Measurements from ENCODE around the gene EMD. TPM values are rescaled to one million over a fixed set of nuclear protein-coding genes. Genes with fewer than 3 reads are reported as not detected.

Gene EMD
- total and polyA plus RNA-seq, 10 donors: 29.8 to 83.1 (median 54.3) TPM

- DNase-seq: no peak
- Histone ChIP-seq H3K9me3 (no peaks in the 10 kb centered on the region), H3K4me3 (no peak overlapping the region), H3K27ac (peak overlapping the region in 6 of 8 donors; percentile 20 to 85 (median 70)), H3K4me1 (peaks cover 3 to 75% (median 39%) of the 10 kb centered on the region in 6 donors), H3K36me3 (peaks cover 0 to 95% (median 82%) of the 10 kb centered on the region in 6 donors), H3K27me3 (replicated peaks in 1 of 7) (no peaks in the 10 kb centered on the region)
- TF ChIP-seq POLR2A (IDR thresholded peaks at IDR 0.05) (no peak), POLR2AphosphoS5 (IDR thresholded peaks at IDR 0.05) (peak in 1 of 3 donors; percentile 17)
- 79 to 100% (median 86%) methylated on average over 4 to 13 of the region's 13 CpGs; no CpG with 5 or more reads in 1 of the 5 donors for WGBS, 5 donors
- intact Hi-C loops (cut with DNase I; ENCODE audit: low total_unique reads): no loop called here
Observed at GRCh38 chrX:154352466-154352865, 26.6 kb upstream of the EMD start.

GRCh38 chrX:154353172-154353843, 25.8 kb upstream of the EMD start:
- peaks cover 0 to 100% (median 90%) of the 10 kb centered on the region in 6 donors for H3K36me3 ChIP-seq
- DNase-seq: no peak
- no peak overlapping the region for H3K4me3 ChIP-seq
- 87 to 94% (median 88%) methylated on average over 10 to 24 of the region's 24 CpGs for WGBS, 5 donors
- no peaks in the 10 kb centered on the region for H3K9me3 ChIP-seq
- no peaks in the 10 kb centered on the region for H3K27me3 ChIP-seq (replicated peaks in 1 of 7)
- peak in 1 of 3 donors; percentile 53 for TF ChIP-seq POLR2AphosphoS5 (IDR thresholded peaks at IDR 0.05)
- TF ChIP-seq CTCF (IDR thresholded peaks at IDR 0.05 in 8 of 11, conservative IDR thresholded peaks at IDR 0.05 in 3 of 11): no peak
- intact Hi-C loops (cut with DNase I; ENCODE audit: low total_unique reads): no loop called here
- H3K27ac ChIP-seq: peak overlapping the region in 2 of 8 donors; percentile 77 to 85
- H3K4me1 ChIP-seq: peaks cover 0 to 68% (median 35%) of the 10 kb centered on the region in 6 donors

GRCh38 chrX:154354013-154354412, 25.1 kb upstream of the EMD start:
- WGBS, 5 donors: 85 to 100% (median 92%) methylated on average over 1 to 14 of the region's 14 CpGs
- Histone ChIP-seq H3K9me3 (no peaks in the 10 kb centered on the region), H3K27me3 (replicated peaks in 1 of 7) (no peaks in the 10 kb centered on the region), H3K4me3 (no peak overlapping the region), H3K4me1 (peaks cover 0 to 65% (median 32%) of the 10 kb centered on the region in 6 donors), H3K36me3 (peaks cover 0 to 100% (median 93%) of the 10 kb centered on the region in 6 donors), H3K27ac (peak overlapping the region in 1 of 8 donors; percentile 85)
- TF ChIP-seq POLR2AphosphoS5 (IDR thresholded peaks at IDR 0.05) (peak; percentile 37 to 68 (median 46)), CTCF (IDR thresholded peaks at IDR 0.05 in 8 of 11, conservative IDR thresholded peaks at IDR 0.05 in 3 of 11) (no peak), POLR2A (IDR thresholded peaks at IDR 0.05) (no peak)
- DNase-seq: no peak
- intact Hi-C loops (cut with DNase I; ENCODE audit: low total_unique reads): no loop called here

GRCh38 chrX:154354516-154354915, 24.6 kb upstream of the EMD start:
- Histone ChIP-seq H3K9me3 (no peaks in the 10 kb centered on the region), H3K27me3 (replicated peaks in 1 of 7) (no peaks in the 10 kb centered on the region), H3K4me1 (peaks cover 0 to 60% (median 27%) of the 10 kb centered on the region in 6 donors), H3K4me3 (no peak overlapping the region), H3K36me3 (peaks cover 0 to 100% (median 93%) of the 10 kb centered on the region in 6 donors), H3K27ac (peak overlapping the region in 1 of 8 donors; percentile 85)
- TF ChIP-seq CTCF (IDR thresholded peaks at IDR 0.05 in 8 of 11, conservative IDR thresholded peaks at IDR 0.05 in 3 of 11) (no peak), POLR2AphosphoS5 (IDR thresholded peaks at IDR 0.05) (peak in 1 of 3 donors; percentile 6)
- intact Hi-C loops (cut with DNase I; ENCODE audit: low total_unique reads): no loop called here
- 79 to 95% (median 87%) methylated on average over 4 to 13 of the region's 13 CpGs for WGBS, 5 donors
- no peak for DNase-seq
